K562 (cell line): Measurements from ENCODE around the gene LRRK1. TPM values are rescaled to one million over a fixed set of nuclear protein-coding genes. Genes with fewer than 3 reads are reported as not detected.

Experiments
- ARID1B ChIP-seq: fragments of 450-650 bp; IDR thresholded peaks from 2 replicates; pipeline ENCODE4 v1.6.1; 2016; ENCODE audit warnings: antibody characterized with exemption, mild to moderate bottlenecking, inconsistent platforms
- MCM7 ChIP-seq, 2 experiments: fragments of 450-650 bp; IDR thresholded peaks; 2 replicates each; pipeline ENCODE4 v1.6.1; 2016 to 2018
- MYNN ChIP-seq, 2 experiments: sonication (generic); formaldehyde crosslinking in 1 of 2; IDR thresholded peaks; 2 replicates each; pipeline versions ENCODE4 v1.5.0 to v1.6.1; 2016 to 2020; ENCODE audit warnings: antibody characterized with exemption in 1 of 2, missing genetic modification reagents in 1 of 2
- ZKSCAN3 ChIP-seq: fragments of 250-450 bp; sonication (Bioruptor Pico); IDR thresholded peaks from 2 replicates; pipeline ENCODE4 v1.4.0; 2020
- polyA plus RNA-seq, 8 experiments: library from polyadenylated mRNA; depleted of rRNA in 4 of 8; stranded (reverse) in 5 of 8; unstranded in 3 of 8; fragments of >200 nt; fragmentation: Nextera tagmentation in 2 of 8; fragmentation: Illumina TruSeq in 1 of 8; extraction: Ambion mirVana in 2 of 8; extraction: Trizol in 1 of 8; gene quantifications; 2 replicates each; pipeline versions ENCODE4 v1.2.1 to v1.2.3, GENCODE V29; 2011 to 2014; ENCODE audit warnings: inconsistent platforms in 1 of 8, missing spikeins in 1 of 8
- total RNA-seq, 7 experiments: library from RNA; depleted of rRNA in 6 of 7; stranded (reverse); fragments of >200 nt in 6 of 7; fragmentation: Illumina TruSeq in 2 of 7; extraction: Trizol in 2 of 7; gene quantifications; 2 replicates each; pipeline versions ENCODE4 v1.2.1 to v1.2.3, GENCODE V29; 2011 to 2021; ENCODE audit warnings: low replicate concordance in 1 of 7
- TF ChIP-seq, protein P1 (sequence below): fragments of 450-650 bp; IDR thresholded peaks from 2 replicates; pipeline ENCODE4 v1.6.1; 2017; ENCODE audit warnings: antibody characterized with exemption, mild to moderate bottlenecking
- TF ChIP-seq, protein P2 (sequence below): fragments of 450-650 bp; formaldehyde crosslinking; IDR thresholded peaks from 2 replicates; pipeline ENCODE4 v1.4.0; 2022; ENCODE audit warnings: missing genetic modification characterization

The LRRK1 gene
- total and polyA plus RNA-seq, 9 of the 15 experiments (the other 6 are each of a cell fraction or from before 2014, with no cell fraction given) = 0.01 to 1.5 (median 0.11) TPM

DNA sequence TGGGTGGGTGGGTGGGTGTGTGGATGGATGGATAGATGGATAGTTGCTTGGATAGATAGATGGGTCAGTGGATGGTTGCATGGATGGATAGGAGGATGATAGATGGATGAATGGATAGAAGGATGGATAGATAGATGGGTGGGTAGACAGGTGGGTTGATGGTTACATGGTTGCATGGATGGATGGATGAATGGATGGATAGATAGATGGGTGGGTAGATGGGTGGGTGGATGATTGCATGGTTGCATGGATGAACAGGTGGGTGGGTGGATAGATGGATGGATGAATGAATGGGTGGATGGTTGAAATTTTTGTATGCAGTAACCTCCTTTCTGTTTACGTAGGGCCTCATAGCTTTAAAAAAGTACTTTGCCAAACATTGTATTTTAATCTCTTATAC lies 79.5 kb downstream of the LRRK1 start (continued):
- TF ChIP-seq, protein P1, sequence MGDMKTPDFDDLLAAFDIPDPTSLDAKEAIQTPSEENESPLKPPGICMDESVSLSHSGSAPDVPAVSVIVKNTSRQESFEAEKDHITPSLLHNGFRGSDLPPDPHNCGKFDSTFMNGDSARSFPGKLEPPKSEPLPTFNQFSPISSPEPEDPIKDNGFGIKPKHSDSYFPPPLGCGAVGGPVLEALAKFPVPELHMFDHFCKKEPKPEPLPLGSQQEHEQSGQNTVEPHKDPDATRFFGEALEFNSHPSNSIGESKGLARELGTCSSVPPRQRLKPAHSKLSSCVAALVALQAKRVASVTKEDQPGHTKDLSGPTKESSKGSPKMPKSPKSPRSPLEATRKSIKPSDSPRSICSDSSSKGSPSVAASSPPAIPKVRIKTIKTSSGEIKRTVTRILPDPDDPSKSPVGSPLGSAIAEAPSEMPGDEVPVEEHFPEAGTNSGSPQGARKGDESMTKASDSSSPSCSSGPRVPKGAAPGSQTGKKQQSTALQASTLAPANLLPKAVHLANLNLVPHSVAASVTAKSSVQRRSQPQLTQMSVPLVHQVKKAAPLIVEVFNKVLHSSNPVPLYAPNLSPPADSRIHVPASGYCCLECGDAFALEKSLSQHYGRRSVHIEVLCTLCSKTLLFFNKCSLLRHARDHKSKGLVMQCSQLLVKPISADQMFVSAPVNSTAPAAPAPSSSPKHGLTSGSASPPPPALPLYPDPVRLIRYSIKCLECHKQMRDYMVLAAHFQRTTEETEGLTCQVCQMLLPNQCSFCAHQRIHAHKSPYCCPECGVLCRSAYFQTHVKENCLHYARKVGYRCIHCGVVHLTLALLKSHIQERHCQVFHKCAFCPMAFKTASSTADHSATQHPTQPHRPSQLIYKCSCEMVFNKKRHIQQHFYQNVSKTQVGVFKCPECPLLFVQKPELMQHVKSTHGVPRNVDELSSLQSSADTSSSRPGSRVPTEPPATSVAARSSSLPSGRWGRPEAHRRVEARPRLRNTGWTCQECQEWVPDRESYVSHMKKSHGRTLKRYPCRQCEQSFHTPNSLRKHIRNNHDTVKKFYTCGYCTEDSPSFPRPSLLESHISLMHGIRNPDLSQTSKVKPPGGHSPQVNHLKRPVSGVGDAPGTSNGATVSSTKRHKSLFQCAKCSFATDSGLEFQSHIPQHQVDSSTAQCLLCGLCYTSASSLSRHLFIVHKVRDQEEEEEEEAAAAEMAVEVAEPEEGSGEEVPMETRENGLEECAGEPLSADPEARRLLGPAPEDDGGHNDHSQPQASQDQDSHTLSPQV = no peak
- TF ChIP-seq ARID1B = no peak
- no peak for TF ChIP-seq MCM7 (IDR thresholded peaks at IDR 0.05)
- no peak for TF ChIP-seq MYNN (IDR thresholded peaks at IDR 0.05)
- TF ChIP-seq MYNN (CRISPR knock-in tag; IDR thresholded peaks at IDR 0.05) = no peak
- TF ChIP-seq, protein P2, sequence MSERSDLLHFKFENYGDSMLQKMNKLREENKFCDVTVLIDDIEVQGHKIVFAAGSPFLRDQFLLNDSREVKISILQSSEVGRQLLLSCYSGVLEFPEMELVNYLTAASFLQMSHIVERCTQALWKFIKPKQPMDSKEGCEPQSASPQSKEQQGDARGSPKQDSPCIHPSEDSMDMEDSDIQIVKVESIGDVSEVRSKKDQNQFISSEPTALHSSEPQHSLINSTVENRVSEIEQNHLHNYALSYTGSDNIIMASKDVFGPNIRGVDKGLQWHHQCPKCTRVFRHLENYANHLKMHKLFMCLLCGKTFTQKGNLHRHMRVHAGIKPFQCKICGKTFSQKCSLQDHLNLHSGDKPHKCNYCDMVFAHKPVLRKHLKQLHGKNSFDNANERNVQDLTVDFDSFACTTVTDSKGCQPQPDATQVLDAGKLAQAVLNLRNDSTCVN (CRISPR knock-in tag) = no peak
- TF ChIP-seq ZKSCAN3 (CRISPR knock-in tag) = no peak
